Trophoblast cell (in vitro differentiated cells and primary cell): ENCODE data around the gene MYO1E.

Experiments used
- DNase-seq, 2 donors: peaks; one replicate each; pipeline ENCODE4 v3.0.0-alpha.2; 2016
- H2AFZ ChIP-seq: 2 replicates; pipeline ENCODE4 v1.6.1; 2013; ENCODE audit warnings: low read length, moderate library complexity, mild to moderate bottlenecking; ENCODE audit not compliant: insufficient read depth, poor library complexity
- H2AK5ac ChIP-seq: 2 replicates; pipeline ENCODE4 v1.6.1; 2013; ENCODE audit warnings: mild to moderate bottlenecking, low read length
- H2BK120ac ChIP-seq: 2 replicates; pipeline ENCODE4 v1.6.1; 2013; ENCODE audit warnings: low read length, mild to moderate bottlenecking, moderate library complexity; ENCODE audit not compliant: insufficient read depth, poor library complexity
- H2BK12ac ChIP-seq: 2 replicates; pipeline ENCODE4 v1.6.1; 2013; ENCODE audit warnings: mild to moderate bottlenecking, low read length, moderate library complexity
- H2BK5ac ChIP-seq: 2 replicates; pipeline ENCODE4 v1.6.1; 2013; ENCODE audit warnings: low read length, low read depth, moderate library complexity, mild to moderate bottlenecking; ENCODE audit not compliant: poor library complexity
- H3K14ac ChIP-seq: 2 replicates; pipeline ENCODE4 v1.6.1; 2013; ENCODE audit warnings: mild to moderate bottlenecking, low read length
- H3K18ac ChIP-seq: 2 replicates; pipeline ENCODE4 v1.6.1; 2013; ENCODE audit warnings: mild to moderate bottlenecking, low read length
- H3K23ac ChIP-seq: 2 replicates; pipeline ENCODE4 v1.6.1; 2013; ENCODE audit warnings: low read length
- H3K27ac ChIP-seq: 2 replicates; pipeline ENCODE4 v1.5.1; 2013; ENCODE audit warnings: low read depth, mild to moderate bottlenecking, inconsistent platforms, low read length, moderate library complexity
- H3K27me3 ChIP-seq: 2 replicates; pipeline ENCODE4 v1.6.1; 2013; ENCODE audit warnings: inconsistent platforms, mild to moderate bottlenecking, low read length, moderate library complexity; ENCODE audit not compliant: insufficient read depth
- H3K36me3 ChIP-seq, 2 experiments: 1 replicate in 1 of 2; 2 replicates in 1 of 2; pipeline ENCODE4 v1.6.1; 2013; ENCODE audit warnings: low read length in 2 of 2, mild to moderate bottlenecking in 2 of 2, moderate library complexity in 1 of 2; ENCODE audit not compliant: insufficient read depth in 2 of 2, control insufficient read depth in 1 of 2
- H3K4ac ChIP-seq: 2 replicates; pipeline ENCODE4 v1.6.1; 2013; ENCODE audit warnings: low read depth, mild to moderate bottlenecking, low read length, moderate library complexity
- H3K4me1 ChIP-seq, 2 experiments: 1 replicate in 1 of 2; 2 replicates in 1 of 2; pipeline ENCODE4 v1.6.1; 2013; ENCODE audit warnings: low read length in 2 of 2, mild to moderate bottlenecking in 2 of 2, moderate library complexity in 1 of 2; ENCODE audit not compliant: insufficient read depth in 2 of 2, control insufficient read depth in 1 of 2
- H3K4me2 ChIP-seq: 2 replicates; pipeline ENCODE4 v1.6.1; 2013; ENCODE audit warnings: inconsistent platforms, mild to moderate bottlenecking, low read length, moderate library complexity
- H3K4me3 ChIP-seq: 2 replicates; pipeline ENCODE4 v1.5.1; 2013; ENCODE audit warnings: mild to moderate bottlenecking, low read depth, low read length, inconsistent platforms
- H3K79me1 ChIP-seq: one replicate; pipeline ENCODE4 v1.6.1; 2013; ENCODE audit warnings: low read length
- H3K79me2 ChIP-seq: 2 replicates; pipeline ENCODE4 v1.6.1; 2013; ENCODE audit warnings: low read length, mild to moderate bottlenecking; ENCODE audit not compliant: control insufficient read depth, insufficient read depth, poor library complexity
- H3K9ac ChIP-seq: 2 replicates; pipeline ENCODE4 v1.6.1; 2013; ENCODE audit warnings: mild to moderate bottlenecking, low read length
- H3K9me3 ChIP-seq: 2 replicates; pipeline ENCODE4 v1.6.1; 2013; ENCODE audit warnings: low read depth, mild to moderate bottlenecking, control low read depth, inconsistent platforms, low read length; ENCODE audit not compliant: insufficient read depth
- H4K12ac ChIP-seq: 2 replicates; pipeline ENCODE4 v1.6.1; 2013; ENCODE audit warnings: low read depth, mild to moderate bottlenecking, low read length, moderate library complexity
- H4K8ac ChIP-seq: 2 replicates; pipeline ENCODE4 v1.6.1; 2013; ENCODE audit warnings: low read depth, mild to moderate bottlenecking, low read length, moderate library complexity
- H4K91ac ChIP-seq: one replicate; pipeline ENCODE4 v1.6.1; 2013; ENCODE audit warnings: low read depth, mild to moderate bottlenecking, low read length, moderate library complexity
- whole genome bisulfite sequencing: extraction: QIAGEN DNeasy Blood & Tissue Kit; methylation state at CpG from one replicate; pipeline ENCODE4 v1.1.7; 2013; ENCODE audit warnings: missing lambda C conversion rate; ENCODE audit not compliant: insufficient read length, insufficient coverage; ENCODE audit errors: extremely low coverage; 5-methylcytosine and 5-hydroxymethylcytosine counted together

The MYO1E gene

GRCh38 chr15:59185725-59186124, 186.9 kb downstream of the MYO1E start:
- no peaks in the 10 kb centered on the region for H3K4me1 ChIP-seq
- peaks cover 2% of the 10 kb centered on the region for H3K9me3 ChIP-seq
- no peak for DNase-seq
- no peak overlapping the region for H3K4me3 ChIP-seq
- H3K23ac ChIP-seq: no peak overlapping the region
- H2AK5ac ChIP-seq: no peak overlapping the region
- H3K14ac ChIP-seq: no peak overlapping the region
- H2BK120ac ChIP-seq: no peak overlapping the region
- H3K79me1 ChIP-seq: no peaks in the 10 kb centered on the region
- no peak overlapping the region for H3K9ac ChIP-seq
- H2BK12ac ChIP-seq: no peak overlapping the region
- H3K79me2 ChIP-seq: no peaks in the 10 kb centered on the region
- no peak overlapping the region for H4K8ac ChIP-seq
- no peak overlapping the region for H3K4me2 ChIP-seq
- H3K27me3 ChIP-seq: no peaks in the 10 kb centered on the region
- no peak overlapping the region for H4K91ac ChIP-seq
- H4K12ac ChIP-seq: no peak overlapping the region
- H3K36me3 ChIP-seq: peaks cover 0 to 2% of the 10 kb centered on the region in 2 experiments
- no peak overlapping the region for H3K27ac ChIP-seq
- no peak overlapping the region for H3K4ac ChIP-seq
- no peak overlapping the region for H2BK5ac ChIP-seq
- H2AFZ ChIP-seq: no peak overlapping the region
- WGBS: no CpG with 5 or more reads among the region's 2 CpGs
- H3K18ac ChIP-seq: no peak overlapping the region

GRCh38 chr15:59180945-59181600, 191.6 kb downstream of the MYO1E start:
- no peak overlapping the region for H2BK5ac ChIP-seq
- H2AFZ ChIP-seq: no peak overlapping the region
- H3K23ac ChIP-seq: no peak overlapping the region

GRCh38 chr15:59179717-59180116, 193.0 kb downstream of the MYO1E start:
- Histone ChIP-seq H3K14ac (no peak overlapping the region), H2BK120ac (no peak overlapping the region), H3K4me3 (no peak overlapping the region), H3K79me2 (no peaks in the 10 kb centered on the region), H3K4me2 (no peak overlapping the region), H3K4ac (no peak overlapping the region), H2BK5ac (no peak overlapping the region), H3K36me3 (peaks cover 8 to 9% of the 10 kb centered on the region in 2 experiments), H4K8ac (no peak overlapping the region), H4K91ac (no peak overlapping the region), H2AK5ac (no peak overlapping the region), H2BK12ac (no peak overlapping the region), H3K27me3 (no peaks in the 10 kb centered on the region), H2AFZ (no peak overlapping the region), H3K9ac (no peak overlapping the region), H3K9me3 (peaks cover 2% of the 10 kb centered on the region), H3K18ac (no peak overlapping the region), H3K4me1 (peaks cover 0 to 2% of the 10 kb centered on the region in 2 experiments), H3K79me1 (no peaks in the 10 kb centered on the region), H3K23ac (no peak overlapping the region), H4K12ac (no peak overlapping the region), H3K27ac (no peak overlapping the region)
- WGBS: no CpG with 5 or more reads among the region's 5 CpGs
- DNase-seq: no peak

More at GRCh38 chr15:59180945-59181600, 191.6 kb downstream of the MYO1E start:
- Histone ChIP-seq H3K27me3 (no peaks in the 10 kb centered on the region), H3K18ac (no peak overlapping the region), H2BK120ac (no peak overlapping the region), H4K8ac (no peak overlapping the region), H3K9me3 (peaks cover 2% of the 10 kb centered on the region), H2BK12ac (no peak overlapping the region), H3K4me3 (no peak overlapping the region), H3K4me2 (no peak overlapping the region), H3K14ac (no peak overlapping the region), H2AK5ac (no peak overlapping the region), H3K27ac (no peak overlapping the region), H3K4me1 (peaks cover 0 to 2% of the 10 kb centered on the region in 2 experiments), H3K79me1 (no peaks in the 10 kb centered on the region), H3K79me2 (no peaks in the 10 kb centered on the region), H4K12ac (no peak overlapping the region), H3K4ac (no peak overlapping the region), H4K91ac (no peak overlapping the region), H3K9ac (no peak overlapping the region), H3K36me3 (peaks cover 8 to 9% of the 10 kb centered on the region in 2 experiments)
- no peak for DNase-seq
- no CpG with 5 or more reads among the region's 5 CpGs for WGBS

GRCh38 chr15:59178151-59178695, 194.4 kb downstream of the MYO1E start:
- H3K27me3 ChIP-seq: no peaks in the 10 kb centered on the region
- no peak overlapping the region for H3K18ac ChIP-seq
- no CpG with 5 or more reads among the region's 16 CpGs for WGBS
- no peak overlapping the region for H3K4me3 ChIP-seq
- DNase-seq: no peak
- H2AFZ ChIP-seq: no peak overlapping the region
- no peaks in the 10 kb centered on the region for H3K79me1 ChIP-seq
- no peak overlapping the region for H3K23ac ChIP-seq
- no peak overlapping the region for H4K12ac ChIP-seq
- H3K4ac ChIP-seq: no peak overlapping the region
- H4K8ac ChIP-seq: no peak overlapping the region
- no peaks in the 10 kb centered on the region for H3K79me2 ChIP-seq
- no peak overlapping the region for H2BK120ac ChIP-seq
- H3K4me2 ChIP-seq: no peak overlapping the region
- no peak overlapping the region for H2BK12ac ChIP-seq
- H4K91ac ChIP-seq: no peak overlapping the region
- H3K9ac ChIP-seq: no peak overlapping the region
- H2AK5ac ChIP-seq: no peak overlapping the region
- H2BK5ac ChIP-seq: no peak overlapping the region
- peaks cover 10 to 13% of the 10 kb centered on the region in 2 experiments for H3K36me3 ChIP-seq
- peaks cover 2% of the 10 kb centered on the region for H3K9me3 ChIP-seq
- H3K14ac ChIP-seq: no peak overlapping the region
- H3K4me1 ChIP-seq: peaks cover 0 to 2% of the 10 kb centered on the region in 2 experiments
- H3K27ac ChIP-seq: no peak overlapping the region
